Measurements from ENCODE around the gene HINFP. TPM values are rescaled to one million over a fixed set of nuclear protein-coding genes. Genes with fewer than 3 reads are reported as not detected.
"Not testable (repeated sequence)": the region's sequence is repeated elsewhere in the genome, so short reads cannot be mapped to it uniquely, and the experiment has no call there.

The HINFP gene
- total RNA-seq, 1 experiment from 2014 or later, result 17.9 TPM

DNA sequence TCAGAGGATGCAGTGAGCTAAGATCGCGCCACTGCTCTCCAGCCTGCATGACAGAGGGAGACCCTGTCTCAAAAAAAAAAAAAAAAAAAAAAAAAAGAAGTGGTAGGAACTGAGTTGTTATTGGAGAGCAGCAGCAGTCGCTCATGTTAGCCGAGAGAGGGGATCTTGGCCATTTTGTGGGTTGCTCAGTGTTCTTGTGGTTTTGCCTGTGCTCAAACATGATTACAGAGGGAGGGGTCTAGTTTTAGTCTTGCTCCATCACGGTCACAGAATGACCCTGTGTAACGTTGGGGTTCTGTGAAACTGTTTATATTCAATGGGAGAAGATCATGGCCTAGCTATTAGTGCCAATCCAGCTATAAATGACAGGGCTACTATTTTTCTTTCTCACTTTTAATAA lies 21.7 kb upstream of the HINFP start:
- no peak for DNase-seq (ENCODE audit: low read depth)

DNA sequence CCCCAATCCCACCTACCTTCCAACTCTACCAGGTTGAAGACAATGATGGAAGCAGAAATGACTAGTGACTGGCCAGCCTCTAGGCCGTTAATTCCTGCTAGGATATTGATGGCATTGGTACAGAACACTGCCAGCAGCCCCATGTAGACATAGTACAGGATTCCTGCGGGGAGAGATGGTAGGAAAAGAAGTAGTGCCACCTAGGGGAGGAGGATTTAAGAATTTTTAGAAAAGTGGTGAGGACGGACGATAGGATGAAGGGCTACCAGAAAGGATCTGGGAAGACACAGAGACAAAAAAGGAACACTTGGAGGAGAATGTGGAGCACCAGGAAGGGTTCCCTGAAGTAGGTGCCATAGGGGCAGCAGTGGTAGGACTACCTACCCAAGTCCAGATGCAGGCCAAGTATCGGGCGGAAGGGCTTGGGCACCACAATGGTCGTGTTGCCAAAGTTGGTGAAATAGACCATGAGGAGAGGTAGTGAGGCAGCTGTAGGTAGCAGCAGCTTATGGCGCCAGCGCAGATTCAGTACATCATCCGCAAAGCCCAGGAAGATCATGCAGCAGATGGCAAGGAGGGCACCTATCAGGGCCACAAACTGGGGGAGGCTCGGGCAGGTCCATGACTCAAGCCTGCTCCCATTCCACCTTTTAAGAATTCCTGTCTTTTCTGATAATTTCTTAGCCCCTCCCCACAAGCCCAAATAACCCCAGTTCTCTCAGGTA lies 21.0 kb upstream of the HINFP start:
- DNase-seq (ENCODE audit: low read depth), result peak; percentile 67

DNA sequence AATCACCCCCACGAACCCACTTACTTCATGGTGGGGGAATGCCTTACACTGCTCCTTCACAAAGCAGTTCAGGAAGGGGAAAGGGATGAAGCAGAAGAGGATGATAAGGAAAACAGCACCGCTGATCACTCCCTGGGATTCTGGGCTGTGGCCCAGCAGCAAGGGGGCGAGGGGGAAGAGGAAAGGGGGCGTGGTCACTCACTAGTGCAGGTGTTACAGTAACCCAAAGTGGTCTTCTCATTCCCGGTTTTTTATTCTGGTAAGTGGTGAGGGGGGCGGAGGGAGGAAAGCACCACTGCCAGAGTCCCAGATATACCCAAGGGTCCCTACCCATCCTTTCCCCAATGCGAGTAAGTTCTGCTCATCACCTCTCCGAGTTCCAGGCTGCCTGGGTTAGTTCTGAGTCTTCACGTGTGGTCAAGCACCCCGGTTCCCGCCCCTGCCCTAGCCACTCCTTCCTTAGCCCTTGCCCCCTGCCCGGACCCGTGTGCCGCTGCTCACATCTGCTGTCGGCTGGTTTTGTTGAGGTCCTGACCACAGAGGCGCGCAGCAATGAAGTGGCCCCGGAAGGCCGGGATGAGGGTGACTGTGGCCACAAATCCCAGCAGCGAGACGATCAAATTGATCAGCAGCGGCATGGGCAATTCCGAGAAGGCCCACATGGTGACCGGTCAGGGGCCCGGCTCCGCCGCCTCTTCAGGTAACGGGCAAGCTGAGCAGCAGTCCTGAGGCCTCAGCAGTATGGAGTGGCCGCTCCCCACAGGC lies 20.2 kb upstream of the HINFP start:
- DNase-seq (ENCODE audit: low read depth), result no peak

- DNase-seq (ENCODE audit: low read depth), result peak; percentile 96
Observed at GRCh38 chr11:119101759-119102423, 19.5 kb upstream of the HINFP start, which contains the start of gene DPAGT1. Gene DPAGT1, minus strand, starts transcription at chr11:119101853. Its CDS starts 198 bp downstream, at chr11:119101655.

DNA sequence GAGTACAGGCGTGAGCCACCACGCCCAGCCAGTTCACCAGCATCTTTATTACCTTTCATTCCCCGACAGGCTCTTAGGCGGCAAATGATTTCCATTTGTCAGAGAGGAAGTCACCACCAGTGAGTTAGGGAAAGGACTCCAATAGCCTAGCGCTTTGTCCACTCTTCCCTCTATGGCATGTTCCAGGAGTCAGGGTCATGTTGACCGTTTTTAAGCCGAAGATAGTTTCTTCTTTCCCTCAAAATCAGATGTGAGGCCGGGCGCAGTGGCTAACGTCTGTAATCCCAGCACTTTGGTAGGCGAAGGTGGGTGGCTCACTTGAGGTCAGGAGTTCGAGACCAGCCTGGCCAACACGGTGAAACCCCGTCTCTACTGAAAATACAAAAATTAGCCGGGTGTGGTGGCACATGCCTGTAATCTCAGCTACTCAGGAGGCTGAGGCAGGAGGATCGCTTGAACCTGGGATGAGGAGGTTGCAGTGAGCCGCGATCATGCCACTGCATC lies 18.2 kb upstream of the HINFP start:
- not testable (repeated sequence) for DNase-seq (ENCODE audit: low read depth)

GRCh38 chr11:119103793-119104192 lies 17.6 kb upstream of the HINFP start:
- peak; percentile 15 for DNase-seq (ENCODE audit: low read depth)

DNA sequence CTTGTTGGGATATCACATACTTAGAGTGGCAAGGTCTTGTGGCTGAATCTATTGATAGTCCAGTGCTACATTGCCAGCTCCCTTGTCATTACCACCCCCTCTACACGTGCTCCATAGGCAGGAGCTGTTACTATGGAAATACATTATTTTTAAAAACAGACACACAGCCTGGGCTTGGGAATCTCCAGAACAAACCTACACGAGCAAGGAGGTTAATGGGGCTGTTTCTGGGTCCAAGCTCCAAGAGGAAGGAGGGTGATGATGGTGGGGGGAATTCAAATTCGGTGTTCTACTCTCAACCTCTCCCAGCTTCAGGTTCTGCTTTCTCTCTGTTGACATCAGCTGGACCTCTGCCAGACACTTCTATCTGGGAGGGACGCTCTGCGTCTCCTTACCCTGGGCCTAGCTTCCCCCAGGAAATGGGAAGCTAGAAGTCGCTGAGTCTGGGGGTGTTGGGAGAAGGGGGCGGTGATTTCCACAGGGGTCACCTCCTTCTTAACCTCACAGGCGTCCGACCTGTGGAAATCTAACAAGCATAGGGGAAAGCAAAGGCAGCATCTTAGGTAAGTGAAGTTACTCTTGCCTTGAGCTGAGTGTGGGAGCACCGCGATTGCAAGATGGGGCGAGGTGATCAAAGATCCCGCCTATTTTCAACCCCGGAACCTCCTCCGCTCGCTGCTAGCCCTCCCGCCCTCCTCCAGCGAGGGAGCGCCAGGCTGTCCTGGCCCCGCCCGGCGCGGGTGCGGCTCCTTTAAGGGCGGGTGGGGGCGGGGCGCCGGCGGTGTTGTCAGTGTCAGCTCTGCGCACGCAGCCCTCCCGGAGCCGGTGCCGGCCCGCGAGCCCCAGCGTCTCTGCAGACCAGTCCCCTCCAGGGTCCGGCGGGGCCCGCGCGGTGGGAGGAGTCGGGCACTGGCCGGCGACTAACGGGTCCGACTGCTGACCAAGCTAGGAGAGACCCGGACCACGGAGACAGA lies 14.5 kb upstream of the HINFP start, which contains the start of gene C2CD2L:
Gene C2CD2L (plus strand): TSS at position 781 of the 974 bp plus-strand sequence. CDS start 398 bp downstream, outside the sequence.
- peak; percentile 91 for DNase-seq (ENCODE audit: low read depth)

GRCh38 chr11:119107538-119108145 lies 13.7 kb upstream of the HINFP start:
- no peak for DNase-seq (ENCODE audit: low read depth)

DNA sequence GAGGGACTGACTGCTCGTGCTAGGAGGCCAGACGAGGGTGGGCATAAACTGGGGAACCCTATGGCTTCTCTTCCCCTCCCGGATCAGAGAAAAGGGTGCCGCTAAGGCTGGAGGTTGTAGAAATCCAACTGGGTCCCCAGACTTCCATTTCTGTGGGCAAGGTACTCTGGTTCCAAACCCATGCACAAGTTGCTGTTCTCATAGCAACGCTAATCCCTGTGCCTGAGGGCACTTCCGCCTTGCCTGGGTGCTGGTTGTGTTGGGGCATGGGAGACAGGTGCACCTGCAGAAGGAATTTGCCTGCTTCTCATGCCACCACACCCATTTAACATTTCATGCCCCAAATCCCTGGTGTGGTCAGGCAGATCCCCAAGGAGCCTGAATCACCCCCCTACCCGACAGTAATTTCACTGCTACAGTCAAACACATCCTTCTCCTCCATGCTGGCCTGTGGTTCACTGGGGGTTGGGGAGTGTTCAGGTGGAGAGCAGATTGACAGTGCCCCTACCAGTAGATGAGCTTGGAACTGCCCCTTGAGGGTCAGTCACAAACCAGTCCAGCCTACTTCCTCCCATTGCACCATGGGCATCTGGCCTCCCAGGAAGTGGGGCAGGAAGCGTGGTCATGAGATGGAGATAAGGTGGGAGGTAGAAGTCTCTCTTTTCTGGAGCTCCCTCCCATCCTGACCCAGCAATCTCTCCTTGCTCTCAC lies 13.1 kb upstream of the HINFP start:
- DNase-seq (ENCODE audit: low read depth), result peak; percentile 74

- DNase-seq (ENCODE audit: low read depth), result no peak
Observed at GRCh38 chr11:119108857-119109221, 12.5 kb upstream of the HINFP start.

DNA sequence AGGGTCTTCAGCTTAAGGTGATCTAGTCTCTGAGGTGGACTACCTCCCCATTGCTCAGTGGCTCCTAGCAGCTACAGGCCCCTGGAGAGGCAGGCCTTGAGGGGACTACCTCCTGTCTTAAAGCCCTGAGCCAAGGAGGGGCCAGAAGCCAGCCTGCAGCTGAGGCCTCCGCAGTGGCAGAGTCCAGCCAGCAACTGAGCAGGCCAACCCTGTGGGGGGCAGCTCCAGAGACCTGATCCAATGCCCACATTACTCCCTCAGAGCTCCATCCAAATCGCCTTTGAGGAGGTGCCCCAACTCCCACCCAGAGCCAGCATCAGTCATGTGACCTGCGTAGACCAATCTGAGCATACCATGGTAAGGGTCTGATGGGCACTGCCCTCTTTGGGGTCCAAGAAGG lies 11.5 kb upstream of the HINFP start:
- DNase-seq (ENCODE audit: low read depth), result no peak

DNA sequence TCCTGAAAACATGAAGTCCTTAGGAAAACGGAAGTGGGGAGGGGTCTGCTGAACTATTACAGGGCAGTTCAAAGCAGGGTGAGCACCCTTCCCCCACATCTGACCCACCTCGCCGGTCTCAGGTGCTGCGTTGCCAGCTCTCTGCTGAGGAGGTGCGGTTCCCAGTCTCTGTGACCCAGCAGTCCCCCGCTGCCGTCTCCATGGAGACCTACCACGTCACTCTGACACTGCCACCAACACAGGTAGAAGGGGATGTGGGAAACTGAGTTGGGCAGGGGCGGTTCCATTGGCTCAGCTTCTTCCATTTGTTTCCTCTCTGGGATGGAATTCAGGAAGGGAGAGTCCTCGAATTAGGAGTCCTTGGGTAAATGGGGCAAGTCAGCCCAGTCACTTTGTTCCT lies 10.9 kb upstream of the HINFP start:
- no peak for DNase-seq (ENCODE audit: low read depth)

DNA sequence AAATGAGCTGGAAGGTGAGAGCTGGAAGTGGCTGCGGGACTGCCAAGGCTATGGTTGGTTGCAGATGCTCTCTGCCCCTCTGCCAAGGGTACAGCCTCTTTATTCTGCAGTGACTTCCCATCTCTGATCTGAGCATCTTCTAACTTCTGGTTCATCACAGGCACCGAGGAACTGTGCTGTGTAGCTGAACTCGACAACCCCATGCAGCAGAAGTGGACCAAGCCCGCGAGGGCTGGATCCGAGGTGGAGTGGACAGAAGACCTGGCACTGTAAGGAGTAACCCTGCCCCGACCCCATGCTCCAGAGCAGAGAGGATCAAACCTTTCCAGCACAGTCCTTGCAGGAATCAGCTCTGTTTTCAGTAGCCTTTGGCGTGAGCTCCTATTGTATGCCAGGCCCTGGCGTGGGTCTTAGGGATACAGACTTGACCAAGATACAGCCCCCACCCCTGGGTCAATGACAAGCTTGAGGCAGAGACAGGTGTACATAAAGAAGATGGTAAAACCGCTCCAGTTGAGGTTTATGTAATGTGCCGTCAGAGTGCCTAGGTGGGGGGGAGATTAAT lies 9.9 kb upstream of the HINFP start:
- DNase-seq (ENCODE audit: low read depth), result no peak

DNA sequence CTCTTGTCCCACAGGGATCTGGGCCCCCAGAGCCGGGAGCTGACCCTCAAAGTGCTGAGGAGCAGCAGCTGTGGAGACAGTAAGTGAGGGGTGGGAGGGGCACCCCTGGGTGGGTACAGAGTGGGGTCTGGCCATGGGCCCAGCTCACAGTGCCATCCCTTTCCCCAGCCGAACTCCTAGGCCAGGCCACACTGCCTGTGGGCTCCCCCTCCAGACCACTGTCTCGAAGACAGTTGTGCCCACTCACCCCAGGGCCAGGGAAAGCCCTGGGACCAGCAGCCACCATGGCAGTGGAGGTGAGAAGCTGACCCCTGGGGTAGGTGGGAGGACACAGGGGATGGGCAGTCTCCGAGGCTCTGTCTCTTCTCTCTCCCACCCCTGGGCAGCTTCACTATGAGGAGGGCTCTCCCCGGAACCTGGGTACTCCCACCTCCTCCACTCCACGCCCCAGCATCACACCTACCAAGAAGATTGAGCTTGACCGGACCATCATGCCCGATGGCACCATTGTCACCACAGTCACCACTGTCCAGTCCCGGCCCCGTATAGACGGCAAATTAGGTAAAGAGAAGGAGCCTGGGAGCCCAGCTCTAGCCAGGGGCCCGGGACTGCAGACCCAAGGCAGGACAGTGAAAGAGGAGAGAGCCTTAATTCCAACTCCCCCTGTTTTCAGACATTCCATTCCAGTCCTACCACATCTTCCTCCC lies 8.9 kb upstream of the HINFP start:
- DNase-seq (ENCODE audit: low read depth), result no peak

- DNase-seq (ENCODE audit: low read depth), result no peak
Observed at GRCh38 chr11:119113716-119114115, 7.7 kb upstream of the HINFP start.

GRCh38 chr11:119114351-119114750 lies 7.0 kb upstream of the HINFP start:
- DNase-seq (ENCODE audit: low read depth), result no peak

- DNase-seq (ENCODE audit: low read depth), result no peak
Observed at GRCh38 chr11:119115484-119116234, 5.7 kb upstream of the HINFP start.

DNA sequence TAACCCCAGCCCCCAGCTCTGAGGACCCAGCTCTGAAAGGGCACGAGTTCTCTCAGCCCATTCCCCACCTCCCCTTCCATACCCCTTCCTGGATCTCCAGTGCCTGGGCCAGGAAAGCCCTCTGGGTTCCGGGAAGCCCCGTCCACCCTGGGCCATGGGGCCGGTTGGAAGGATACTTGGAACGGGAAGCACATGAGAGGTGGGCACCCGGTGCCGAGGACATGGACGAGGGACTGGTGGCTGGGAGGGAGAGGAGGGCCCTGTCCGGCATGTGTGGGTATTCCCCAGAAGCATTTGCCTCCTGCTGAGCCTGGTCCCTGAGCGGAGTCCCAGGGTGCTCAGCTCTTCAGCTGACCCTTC lies 5.2 kb upstream of the HINFP start:
- DNase-seq (ENCODE audit: low read depth), result no peak

All from HT1080 (cell line).